Fibroblast of villous mesenchyme (primary cell): ENCODE measurements around the gene NIPAL3. TPM values are rescaled to one million over a fixed set of nuclear protein-coding genes. Genes with fewer than 3 reads are reported as not detected.

Source experiments
- DNase-seq: peaks from one replicate; pipeline ENCODE4 v3.0.0-alpha.2; 2010; ENCODE audit warnings: low read depth
- H3K4me3 ChIP-seq: 2 replicates; pipeline ENCODE4 v1.5.1; 2011; ENCODE audit warnings: low read depth, mild to moderate bottlenecking, low read length
- total RNA-seq: library from RNA; depleted of rRNA; stranded (reverse); fragments of >200 nt; gene quantifications from 2 replicates; pipeline ENCODE4 v1.2.3, GENCODE V29; 2012
- TF ChIP-seq, protein P1 (sequence below): IDR thresholded peaks from 2 replicates; pipeline ENCODE4 v1.5.1; 2012; ENCODE audit warnings: low read depth, mild to moderate bottlenecking, low read length; ENCODE audit not compliant: insufficient read depth

Gene NIPAL3
- total RNA-seq, result 38.3 and 81.2 TPM in 2 replicates

DNA sequence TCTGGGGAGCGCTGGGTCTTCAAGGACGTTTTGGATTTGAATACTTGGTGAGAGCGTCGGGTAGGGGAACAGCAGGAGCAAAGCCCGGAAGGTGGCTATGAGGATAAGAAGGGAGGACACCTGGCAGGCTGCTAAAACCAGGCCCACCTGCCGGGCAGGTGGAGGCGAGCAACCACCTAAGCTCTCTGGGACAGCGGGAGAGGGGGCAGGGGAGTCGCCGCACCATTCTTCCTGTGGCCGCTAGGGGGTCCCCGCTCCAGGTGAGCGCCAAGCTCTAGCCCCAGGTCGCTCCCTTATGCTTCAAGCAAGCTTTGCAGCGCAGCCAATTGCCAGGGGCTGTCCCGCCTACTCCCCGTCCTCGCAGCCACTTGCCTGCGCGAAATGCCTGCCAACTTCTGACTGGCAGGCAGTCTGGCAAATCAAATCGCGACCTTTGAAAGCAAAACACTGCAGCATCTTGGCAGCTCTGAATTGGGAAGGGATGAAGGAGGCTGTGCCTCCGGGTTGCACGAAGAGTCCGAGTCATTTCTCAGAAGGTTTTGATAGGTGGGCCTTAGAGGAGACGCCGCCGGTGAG lies at the start of gene NIPAL3:
Gene NIPAL3, plus strand, starts transcription at position 469 of the 576 bp plus-strand sequence. CDS start 3,746 bp downstream, outside the sequence.
- peak within 1 kb of the TSS; percentile 73 for H3K4me3 ChIP-seq
- TF ChIP-seq, protein P1, sequence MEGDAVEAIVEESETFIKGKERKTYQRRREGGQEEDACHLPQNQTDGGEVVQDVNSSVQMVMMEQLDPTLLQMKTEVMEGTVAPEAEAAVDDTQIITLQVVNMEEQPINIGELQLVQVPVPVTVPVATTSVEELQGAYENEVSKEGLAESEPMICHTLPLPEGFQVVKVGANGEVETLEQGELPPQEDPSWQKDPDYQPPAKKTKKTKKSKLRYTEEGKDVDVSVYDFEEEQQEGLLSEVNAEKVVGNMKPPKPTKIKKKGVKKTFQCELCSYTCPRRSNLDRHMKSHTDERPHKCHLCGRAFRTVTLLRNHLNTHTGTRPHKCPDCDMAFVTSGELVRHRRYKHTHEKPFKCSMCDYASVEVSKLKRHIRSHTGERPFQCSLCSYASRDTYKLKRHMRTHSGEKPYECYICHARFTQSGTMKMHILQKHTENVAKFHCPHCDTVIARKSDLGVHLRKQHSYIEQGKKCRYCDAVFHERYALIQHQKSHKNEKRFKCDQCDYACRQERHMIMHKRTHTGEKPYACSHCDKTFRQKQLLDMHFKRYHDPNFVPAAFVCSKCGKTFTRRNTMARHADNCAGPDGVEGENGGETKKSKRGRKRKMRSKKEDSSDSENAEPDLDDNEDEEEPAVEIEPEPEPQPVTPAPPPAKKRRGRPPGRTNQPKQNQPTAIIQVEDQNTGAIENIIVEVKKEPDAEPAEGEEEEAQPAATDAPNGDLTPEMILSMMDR, result peak; percentile 66
- DNase-seq, result peak; percentile 99

DNA sequence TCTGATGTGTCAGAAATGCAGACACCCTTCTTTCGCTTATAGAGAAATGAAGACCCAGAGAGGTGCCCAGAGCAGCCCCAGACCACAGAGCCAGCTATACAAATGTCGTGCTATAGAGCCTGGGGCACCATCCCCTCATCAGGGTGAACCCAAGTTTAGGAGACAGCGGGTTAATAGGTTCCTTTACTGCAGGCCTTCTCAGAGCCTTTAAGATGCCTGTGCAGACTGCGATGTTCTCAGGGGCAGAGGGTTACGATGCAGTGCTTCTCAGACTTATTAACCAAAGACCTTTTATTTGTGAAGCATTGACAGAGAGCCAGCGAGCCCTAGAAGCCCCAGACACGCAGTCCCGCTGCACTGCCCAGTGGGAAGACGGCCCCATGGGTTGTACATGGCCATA lies 48.9 kb upstream of the NIPAL3 start:
- DNase-seq, result no peak
- TF ChIP-seq, protein P1, result no peak
- H3K4me3 ChIP-seq, result no peak overlapping the region

DNA sequence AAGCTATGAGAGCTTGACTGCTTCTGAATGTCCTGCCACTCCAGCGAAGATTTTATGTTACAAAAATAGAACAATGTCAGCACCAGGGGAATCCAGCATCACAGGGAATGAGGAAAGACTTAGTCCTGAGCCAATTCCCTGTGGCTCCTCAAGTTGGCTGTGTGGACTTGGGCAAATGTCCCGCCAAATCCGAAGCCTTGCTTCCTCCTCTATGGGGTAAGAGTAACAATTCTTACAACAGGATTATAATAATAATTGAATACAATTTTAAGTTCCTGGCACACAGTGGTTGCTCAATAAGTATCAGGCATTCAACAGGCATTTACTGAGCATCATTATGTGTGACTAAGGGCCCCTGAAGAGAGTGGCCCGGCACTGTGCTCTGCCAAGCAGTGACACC lies 46.4 kb upstream of the NIPAL3 start:
- no peak overlapping the region for H3K4me3 ChIP-seq
- TF ChIP-seq, protein P1, result no peak
- no peak for DNase-seq

DNA sequence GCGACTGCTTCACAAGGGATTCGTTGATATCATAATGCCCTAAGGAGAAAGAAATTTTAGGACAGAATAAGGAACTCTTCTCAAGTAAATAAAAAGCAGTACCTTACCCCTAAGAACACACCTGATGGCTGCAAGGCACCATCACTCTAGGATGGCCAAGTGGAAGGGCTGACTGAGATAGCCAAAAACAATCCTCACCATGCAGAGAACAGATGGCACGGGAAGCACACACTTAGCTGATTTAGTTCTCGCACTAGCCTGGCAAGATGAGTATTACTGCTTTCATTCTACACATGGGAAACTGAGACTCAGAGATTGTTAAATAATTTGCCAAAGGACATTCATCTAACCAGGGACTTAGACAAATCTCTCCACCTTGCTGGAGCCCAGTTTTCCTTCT lies 45.8 kb upstream of the NIPAL3 start:
- TF ChIP-seq, protein P1, result no peak
- H3K4me3 ChIP-seq, result no peak overlapping the region
- no peak for DNase-seq

DNA sequence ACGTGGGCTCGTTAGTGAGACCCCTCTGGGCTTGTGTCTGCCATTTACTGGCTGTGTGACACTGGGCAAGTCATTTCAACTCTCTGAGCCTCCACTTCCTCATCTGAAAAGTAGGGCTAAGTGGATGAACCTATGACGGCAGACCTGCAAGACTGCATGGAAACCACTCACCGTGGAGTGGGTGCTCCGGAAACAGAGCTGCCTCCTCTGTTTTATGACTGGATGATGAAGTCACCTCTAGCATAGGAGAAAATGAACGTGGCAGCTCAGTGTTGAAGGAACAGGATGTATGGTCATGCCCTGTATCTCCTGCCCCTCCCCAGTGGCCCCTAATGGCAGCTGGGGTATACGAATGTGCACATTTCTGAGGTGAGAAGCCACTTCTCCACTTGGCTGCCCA lies 42.6 kb upstream of the NIPAL3 start:
- DNase-seq, result no peak
- TF ChIP-seq, protein P1, result no peak
- no peak overlapping the region for H3K4me3 ChIP-seq

DNA sequence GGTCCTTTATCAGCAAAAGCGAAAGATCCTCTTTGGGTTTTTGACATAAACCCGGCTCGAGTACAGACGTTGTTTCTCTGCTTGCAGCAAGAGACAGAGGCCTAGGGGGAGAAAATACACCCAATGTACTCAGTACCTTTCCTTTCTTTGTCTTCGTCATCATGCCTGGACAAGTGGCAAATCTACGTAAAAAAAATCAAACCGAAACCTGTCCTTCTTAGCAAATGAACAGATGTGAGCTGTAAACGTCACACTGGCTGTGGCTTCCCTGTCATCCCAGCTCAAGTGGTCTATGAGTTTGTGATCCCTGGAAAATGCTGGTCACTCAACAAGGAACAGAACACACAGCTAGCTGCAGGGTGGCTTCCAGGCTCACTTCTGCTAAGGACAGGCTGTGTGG lies 41.9 kb upstream of the NIPAL3 start:
- no peak for DNase-seq
- TF ChIP-seq, protein P1, result no peak
- no peak overlapping the region for H3K4me3 ChIP-seq
